ENCODE data around the gene CIRBP.

DNA sequence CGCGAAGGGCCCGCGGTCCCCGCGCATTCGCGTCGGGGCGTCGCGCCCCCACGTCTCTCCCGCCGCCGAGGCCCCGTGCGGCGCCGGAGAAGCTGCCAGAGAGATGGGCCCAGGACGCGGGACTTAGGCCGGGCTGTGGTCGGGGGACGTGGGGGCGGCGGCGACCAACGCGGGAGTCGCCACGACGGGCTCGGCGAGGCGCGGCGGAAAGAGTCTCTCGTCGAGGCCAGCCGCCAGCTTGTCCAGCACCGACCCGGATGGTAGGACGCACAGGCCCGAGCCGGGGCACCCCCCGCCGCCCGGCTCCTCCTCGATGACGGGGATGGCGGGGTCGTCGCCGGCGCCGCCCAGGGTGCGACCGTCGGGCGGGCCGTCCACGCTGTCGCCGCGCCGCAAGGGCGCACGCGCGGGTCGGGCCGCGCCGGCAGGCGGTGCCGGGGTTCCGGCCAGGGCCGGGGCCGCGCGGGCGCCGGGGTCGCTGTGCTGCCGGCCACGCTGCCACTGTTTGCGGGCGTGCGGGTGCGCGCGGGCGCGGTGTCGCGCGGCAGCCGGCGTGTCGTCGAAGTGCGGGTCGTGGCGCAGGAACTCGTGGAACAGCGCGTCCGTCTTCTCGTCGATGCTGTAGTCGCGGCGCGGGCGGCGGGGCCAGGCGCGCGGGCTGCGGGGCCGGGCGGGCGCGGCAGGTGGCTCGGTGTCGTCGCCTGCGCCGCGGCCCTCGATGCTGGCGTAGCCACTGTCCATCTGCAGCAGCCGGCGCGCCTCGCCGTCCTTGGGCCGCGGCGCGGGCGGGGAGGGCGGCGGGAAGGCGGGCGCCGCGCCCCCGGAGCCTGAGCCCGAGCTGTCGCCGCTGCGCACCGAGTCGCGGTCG is 39.8 kb upstream of the CIRBP start:
- TF ChIP-seq, protein P1, sequence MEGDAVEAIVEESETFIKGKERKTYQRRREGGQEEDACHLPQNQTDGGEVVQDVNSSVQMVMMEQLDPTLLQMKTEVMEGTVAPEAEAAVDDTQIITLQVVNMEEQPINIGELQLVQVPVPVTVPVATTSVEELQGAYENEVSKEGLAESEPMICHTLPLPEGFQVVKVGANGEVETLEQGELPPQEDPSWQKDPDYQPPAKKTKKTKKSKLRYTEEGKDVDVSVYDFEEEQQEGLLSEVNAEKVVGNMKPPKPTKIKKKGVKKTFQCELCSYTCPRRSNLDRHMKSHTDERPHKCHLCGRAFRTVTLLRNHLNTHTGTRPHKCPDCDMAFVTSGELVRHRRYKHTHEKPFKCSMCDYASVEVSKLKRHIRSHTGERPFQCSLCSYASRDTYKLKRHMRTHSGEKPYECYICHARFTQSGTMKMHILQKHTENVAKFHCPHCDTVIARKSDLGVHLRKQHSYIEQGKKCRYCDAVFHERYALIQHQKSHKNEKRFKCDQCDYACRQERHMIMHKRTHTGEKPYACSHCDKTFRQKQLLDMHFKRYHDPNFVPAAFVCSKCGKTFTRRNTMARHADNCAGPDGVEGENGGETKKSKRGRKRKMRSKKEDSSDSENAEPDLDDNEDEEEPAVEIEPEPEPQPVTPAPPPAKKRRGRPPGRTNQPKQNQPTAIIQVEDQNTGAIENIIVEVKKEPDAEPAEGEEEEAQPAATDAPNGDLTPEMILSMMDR (IDR thresholded peaks at IDR 0.05), result no peak
- TF ChIP-seq, protein P2, sequence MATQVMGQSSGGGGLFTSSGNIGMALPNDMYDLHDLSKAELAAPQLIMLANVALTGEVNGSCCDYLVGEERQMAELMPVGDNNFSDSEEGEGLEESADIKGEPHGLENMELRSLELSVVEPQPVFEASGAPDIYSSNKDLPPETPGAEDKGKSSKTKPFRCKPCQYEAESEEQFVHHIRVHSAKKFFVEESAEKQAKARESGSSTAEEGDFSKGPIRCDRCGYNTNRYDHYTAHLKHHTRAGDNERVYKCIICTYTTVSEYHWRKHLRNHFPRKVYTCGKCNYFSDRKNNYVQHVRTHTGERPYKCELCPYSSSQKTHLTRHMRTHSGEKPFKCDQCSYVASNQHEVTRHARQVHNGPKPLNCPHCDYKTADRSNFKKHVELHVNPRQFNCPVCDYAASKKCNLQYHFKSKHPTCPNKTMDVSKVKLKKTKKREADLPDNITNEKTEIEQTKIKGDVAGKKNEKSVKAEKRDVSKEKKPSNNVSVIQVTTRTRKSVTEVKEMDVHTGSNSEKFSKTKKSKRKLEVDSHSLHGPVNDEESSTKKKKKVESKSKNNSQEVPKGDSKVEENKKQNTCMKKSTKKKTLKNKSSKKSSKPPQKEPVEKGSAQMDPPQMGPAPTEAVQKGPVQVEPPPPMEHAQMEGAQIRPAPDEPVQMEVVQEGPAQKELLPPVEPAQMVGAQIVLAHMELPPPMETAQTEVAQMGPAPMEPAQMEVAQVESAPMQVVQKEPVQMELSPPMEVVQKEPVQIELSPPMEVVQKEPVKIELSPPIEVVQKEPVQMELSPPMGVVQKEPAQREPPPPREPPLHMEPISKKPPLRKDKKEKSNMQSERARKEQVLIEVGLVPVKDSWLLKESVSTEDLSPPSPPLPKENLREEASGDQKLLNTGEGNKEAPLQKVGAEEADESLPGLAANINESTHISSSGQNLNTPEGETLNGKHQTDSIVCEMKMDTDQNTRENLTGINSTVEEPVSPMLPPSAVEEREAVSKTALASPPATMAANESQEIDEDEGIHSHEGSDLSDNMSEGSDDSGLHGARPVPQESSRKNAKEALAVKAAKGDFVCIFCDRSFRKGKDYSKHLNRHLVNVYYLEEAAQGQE (IDR thresholded peaks at IDR 0.05; ENCODE audit: insufficient read depth in 1 of 2, low read depth in 2 of 2, low read length in 1 of 2), result no peak
- TF ChIP-seq SIN3A (IDR thresholded peaks at IDR 0.05; ENCODE audit: borderline replicate concordance, insufficient read depth, low read depth, low read length), result no peak

Data from Panc1 (cell line).